ENCODE measurements around the gene PSD4. TPM values are rescaled to one million over a fixed set of nuclear protein-coding genes. Genes with fewer than 3 reads are reported as not detected.

Gene PSD4
- total RNA-seq, 1 experiment from 2014 or later: 1.0 TPM

DNA sequence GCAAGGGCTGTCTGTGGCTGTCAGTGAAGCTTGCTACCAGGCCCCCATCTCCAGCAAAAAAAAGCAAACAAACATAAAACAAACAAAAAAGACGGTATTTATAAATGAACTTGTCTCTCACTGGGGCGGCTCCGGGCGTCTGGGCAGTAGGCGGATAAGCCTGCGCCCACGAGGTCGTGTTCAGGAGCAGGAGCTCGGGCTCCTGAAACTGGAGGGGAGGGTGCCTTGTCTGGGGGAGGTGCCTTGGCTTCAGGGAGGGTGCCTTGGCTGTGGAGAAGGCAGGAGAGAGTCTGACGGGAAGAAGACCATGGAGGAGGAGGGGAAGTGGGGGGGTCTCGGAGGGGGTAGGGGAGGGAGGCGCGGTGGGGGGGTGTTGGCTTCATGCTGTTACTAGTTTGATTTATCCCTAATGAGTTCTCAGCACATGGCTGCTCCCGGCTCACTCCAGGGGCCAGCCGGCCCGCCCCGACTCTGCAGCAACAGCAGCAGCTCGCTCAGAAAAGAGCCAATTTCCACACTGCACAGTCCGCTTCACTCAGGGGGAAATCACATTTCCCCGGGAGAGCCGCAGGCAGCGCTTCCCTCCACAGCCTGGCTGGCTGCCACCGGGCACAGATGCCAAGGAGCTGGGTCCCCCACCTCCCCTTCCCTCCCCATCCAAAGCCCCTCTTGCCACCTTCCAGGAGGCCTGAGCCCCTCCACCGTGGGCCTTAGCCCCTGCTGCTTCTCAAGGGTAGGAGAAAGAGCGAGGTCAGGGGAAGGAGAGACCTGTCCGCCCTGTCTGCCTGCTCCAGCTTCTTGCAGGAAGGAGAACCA lies 38.7 kb downstream of the PSD4 start:
- Mint-ChIP-seq H3K36me3 (ENCODE audit: insufficient read depth in 1 of 3, low read depth in 3 of 3) (no peaks in the 10 kb centered on the region), H3K27me3 (ENCODE audit: low read depth) (peaks cover 6% of the 10 kb centered on the region), H3K4me3 (no peak overlapping the region), H3K27ac (no peak overlapping the region), H3K9me3 (no peaks in the 10 kb centered on the region; a peak in 1 of 5 replicates), H3K4me1 (peaks cover 22 to 42% of the 10 kb centered on the region in 2 experiments)
- no peak overlapping the region for H3K14ac ChIP-seq (ENCODE audit: insufficient read depth, low read length)
- H4K20me1 ChIP-seq (ENCODE audit: control insufficient read depth, insufficient read depth, insufficient read length): no peaks in the 10 kb centered on the region
- no peaks in the 10 kb centered on the region; the same call in 1 of the 2 replicates for H3K4me1 ChIP-seq (ENCODE audit: insufficient read depth, low read length)
- no peak overlapping the region for H3K23ac ChIP-seq (ENCODE audit: insufficient read length, low read depth, low read length)
- no peak overlapping the region for H3K4me2 ChIP-seq (ENCODE audit: insufficient read depth, insufficient read length, low read length)
- no CpG with 5 or more reads among the region's 26 CpGs for WGBS (ENCODE audit: extremely low coverage, insufficient read length, low lambda C conversion rate)
- no peak overlapping the region for H3K4ac ChIP-seq (ENCODE audit: low read depth, low read length)
- no peak overlapping the region for H2AFZ ChIP-seq (ENCODE audit: low read length)
- H3K56ac ChIP-seq (ENCODE audit: insufficient read length, low read depth, low read length): no peak overlapping the region
- no peak overlapping the region for H2BK15ac ChIP-seq (ENCODE audit: low read depth, low read length)
- H3K79me2 ChIP-seq (ENCODE audit: insufficient read depth, low read length): no peaks in the 10 kb centered on the region
- H3K79me1 ChIP-seq (ENCODE audit: insufficient read depth, low read depth, low read length, poor library complexity, severe bottlenecking): no peaks in the 10 kb centered on the region
- no peak overlapping the region for H2BK20ac ChIP-seq (ENCODE audit: low read depth, low read length, poor library complexity, severe bottlenecking)
- H3K23me2 ChIP-seq (ENCODE audit: insufficient read length, low read depth, low read length, poor library complexity, severe bottlenecking): no peaks in the 10 kb centered on the region
- no peaks in the 10 kb centered on the region for H3K9me3 ChIP-seq (ENCODE audit: control insufficient read depth, low read depth, low read length)
- H3K27me3 ChIP-seq (ENCODE audit: insufficient read depth, low read length): no peaks in the 10 kb centered on the region
- H4K5ac ChIP-seq (ENCODE audit: insufficient read length, low read depth, low read length): no peak overlapping the region
- TF ChIP-seq, protein P1, sequence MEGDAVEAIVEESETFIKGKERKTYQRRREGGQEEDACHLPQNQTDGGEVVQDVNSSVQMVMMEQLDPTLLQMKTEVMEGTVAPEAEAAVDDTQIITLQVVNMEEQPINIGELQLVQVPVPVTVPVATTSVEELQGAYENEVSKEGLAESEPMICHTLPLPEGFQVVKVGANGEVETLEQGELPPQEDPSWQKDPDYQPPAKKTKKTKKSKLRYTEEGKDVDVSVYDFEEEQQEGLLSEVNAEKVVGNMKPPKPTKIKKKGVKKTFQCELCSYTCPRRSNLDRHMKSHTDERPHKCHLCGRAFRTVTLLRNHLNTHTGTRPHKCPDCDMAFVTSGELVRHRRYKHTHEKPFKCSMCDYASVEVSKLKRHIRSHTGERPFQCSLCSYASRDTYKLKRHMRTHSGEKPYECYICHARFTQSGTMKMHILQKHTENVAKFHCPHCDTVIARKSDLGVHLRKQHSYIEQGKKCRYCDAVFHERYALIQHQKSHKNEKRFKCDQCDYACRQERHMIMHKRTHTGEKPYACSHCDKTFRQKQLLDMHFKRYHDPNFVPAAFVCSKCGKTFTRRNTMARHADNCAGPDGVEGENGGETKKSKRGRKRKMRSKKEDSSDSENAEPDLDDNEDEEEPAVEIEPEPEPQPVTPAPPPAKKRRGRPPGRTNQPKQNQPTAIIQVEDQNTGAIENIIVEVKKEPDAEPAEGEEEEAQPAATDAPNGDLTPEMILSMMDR (conservative IDR thresholded peaks at IDR 0.05): no peak
- H3T11ph ChIP-seq (ENCODE audit: low read length): no peak overlapping the region
- H4K91ac ChIP-seq (ENCODE audit: insufficient read length, low read depth, low read length): no peak overlapping the region
- H3K9ac ChIP-seq (ENCODE audit: extremely low read depth, insufficient read length, low read length): no peak overlapping the region
- no peak overlapping the region for H4K8ac ChIP-seq (replicated peaks; ENCODE audit: insufficient read length, low read depth, low read length)
- no peak overlapping the region for H2BK120ac ChIP-seq (ENCODE audit: low read depth, low read length, poor library complexity, severe bottlenecking)
- no peak for DNase-seq
- no peak overlapping the region for H3K27ac ChIP-seq (ENCODE audit: insufficient read length, low read depth, low read length)
- H2AK5ac ChIP-seq (ENCODE audit: insufficient read length, low read length): no peak overlapping the region
- H2BK5ac ChIP-seq (ENCODE audit: insufficient read length, low read length): no peak overlapping the region
- H3K18ac ChIP-seq (ENCODE audit: insufficient read length, low read depth, low read length): no peak overlapping the region
- no peak overlapping the region for H2BK12ac ChIP-seq (ENCODE audit: insufficient read length, low read depth, low read length)
